SH-SY5Y (cell line): ENCODE results near the gene TMEM44.

ENCODE experiments used
- GATA2 ChIP-seq: IDR thresholded peaks from 2 replicates; pipeline ENCODE4 v1.6.1; 2011; ENCODE audit warnings: mild to moderate bottlenecking, low read depth, low read length
- GATA3 ChIP-seq: IDR thresholded peaks from 2 replicates; pipeline ENCODE4 v1.6.1; 2011; ENCODE audit warnings: low read depth, mild to moderate bottlenecking, low read length, moderate library complexity

The TMEM44 gene

GRCh38 chr3:194661374-194661773 is 28.2 kb upstream of the TMEM44 start:
- no peak for TF ChIP-seq GATA2

DNA sequence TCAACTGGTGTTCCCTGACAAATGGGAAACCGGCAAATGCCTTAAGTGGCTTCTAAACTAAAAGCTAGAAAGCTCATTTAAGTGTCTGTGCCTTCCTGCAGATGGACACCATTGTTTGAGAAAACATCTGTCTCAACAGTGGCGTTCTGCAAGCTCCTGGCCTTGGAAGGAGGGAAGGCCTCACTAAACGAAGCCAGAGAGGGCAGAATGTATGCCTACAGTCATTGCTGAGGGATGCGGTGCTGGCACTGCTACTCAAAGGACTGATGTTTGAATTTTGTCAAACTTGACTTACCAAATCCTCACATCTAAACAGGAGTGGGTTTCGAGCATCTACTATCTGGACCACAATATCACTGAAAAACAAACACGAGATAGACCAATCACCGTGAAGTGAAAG is 26.6 kb upstream of the TMEM44 start:
- TF ChIP-seq GATA3, result no peak
- no peak for TF ChIP-seq GATA2

GRCh38 chr3:194658477-194659242 is 25.4 kb upstream of the TMEM44 start:
- TF ChIP-seq GATA3 (no peak), GATA2 (no peak)

DNA sequence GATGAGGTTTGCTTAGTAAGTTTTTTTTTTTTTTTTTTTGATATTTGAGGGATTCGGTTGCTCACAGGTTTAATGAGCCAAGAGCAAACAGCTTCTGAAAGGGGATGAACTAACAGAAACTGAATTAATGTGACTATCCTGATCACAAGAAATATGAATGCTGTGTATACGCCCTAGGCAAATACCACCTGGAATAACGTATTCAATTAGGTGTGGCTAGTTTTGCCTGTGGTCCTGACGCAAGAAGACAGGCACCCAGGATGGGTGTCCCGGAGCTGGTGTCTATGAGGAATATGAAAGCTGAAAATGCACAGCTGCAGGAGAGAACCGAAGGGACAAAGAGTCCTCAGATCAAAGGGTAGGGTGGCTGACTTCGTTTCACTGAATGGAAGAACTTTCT is 24.2 kb upstream of the TMEM44 start:
- TF ChIP-seq GATA2, result no peak
- TF ChIP-seq GATA3, result no peak

- TF ChIP-seq GATA3 (no peak), GATA2 (no peak)
Observed at GRCh38 chr3:194654443-194654842, 21.2 kb upstream of the TMEM44 start.

GRCh38 chr3:194647747-194648146 is 14.5 kb upstream of the TMEM44 start:
- TF ChIP-seq GATA2, result no peak

GRCh38 chr3:194642769-194643168 is 9.6 kb upstream of the TMEM44 start:
- TF ChIP-seq GATA3 (no peak), GATA2 (no peak)

DNA sequence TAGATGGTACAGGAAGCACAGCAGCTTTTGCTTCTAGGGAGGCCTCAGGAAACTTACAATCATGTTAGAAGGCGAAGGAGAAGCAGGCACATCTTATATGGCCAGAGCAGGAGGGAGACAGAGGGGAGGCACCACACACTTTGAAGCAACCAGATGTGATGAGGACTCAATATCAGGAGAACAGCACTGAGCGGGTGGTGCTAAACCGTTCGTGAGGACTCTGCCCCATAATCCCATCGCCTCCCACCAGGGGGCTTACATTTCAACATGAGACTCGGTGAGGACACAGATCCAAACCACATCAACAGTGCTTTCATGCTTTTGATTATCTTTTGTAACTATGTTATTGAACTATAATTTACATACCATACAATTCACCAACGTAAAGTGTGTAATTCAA is 7.6 kb upstream of the TMEM44 start:
- TF ChIP-seq GATA2 (no peak), GATA3 (no peak)

- no peak for TF ChIP-seq GATA3
Observed at GRCh38 chr3:194638991-194639605, 5.9 kb upstream of the TMEM44 start.

DNA sequence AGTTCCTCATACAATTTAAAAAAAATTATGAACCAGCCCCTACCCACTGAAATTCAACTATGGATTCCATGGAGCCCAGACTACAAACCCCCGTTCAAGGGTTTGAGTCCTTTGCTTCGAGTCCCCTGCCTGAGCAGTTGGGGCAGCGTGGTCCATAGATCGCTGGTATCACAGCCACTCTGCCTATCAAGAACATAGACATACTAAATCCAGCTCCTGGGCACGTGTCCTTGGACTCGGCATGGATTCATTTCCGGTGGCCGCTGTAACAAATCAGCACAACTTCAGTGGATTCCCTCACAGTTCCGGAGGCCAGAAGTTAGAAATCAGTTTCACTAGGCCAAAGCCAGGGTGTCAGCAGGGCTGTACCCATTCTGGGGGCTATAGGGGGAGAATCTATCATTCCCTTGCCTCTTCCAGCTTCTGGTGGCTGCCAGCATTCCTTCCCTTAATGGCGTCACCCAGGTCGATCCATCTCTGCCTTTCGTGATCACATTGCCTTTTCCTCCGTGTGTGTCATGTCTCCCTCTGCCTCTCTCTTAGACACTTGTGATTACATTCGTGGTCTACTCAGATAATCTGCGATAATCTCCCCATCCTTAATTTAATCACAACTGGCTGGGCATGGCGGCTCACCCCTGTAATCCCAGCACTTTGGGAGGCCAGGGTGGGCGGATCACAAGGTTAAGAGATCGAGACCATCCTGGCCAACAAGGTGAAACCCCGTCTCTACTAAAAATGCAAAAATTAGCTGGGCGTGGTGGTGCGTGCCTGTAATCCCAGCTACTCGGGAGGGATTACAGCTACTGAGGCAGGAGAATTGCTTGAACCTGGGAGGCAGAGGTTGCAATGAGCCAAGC is 4.6 kb upstream of the TMEM44 start:
- TF ChIP-seq GATA3 (no peak), GATA2 (no peak)

- TF ChIP-seq GATA3 (no peak), GATA2 (no peak)
Observed at GRCh38 chr3:194637066-194637465, 3.8 kb upstream of the TMEM44 start.

- TF ChIP-seq GATA3 (no peak), GATA2 (no peak)
Observed at GRCh38 chr3:194632809-194633348, 340 bp downstream of the TMEM44 start.

- TF ChIP-seq GATA2, result no peak
Observed at GRCh38 chr3:194632226-194632808, 902 bp downstream of the TMEM44 start.

DNA sequence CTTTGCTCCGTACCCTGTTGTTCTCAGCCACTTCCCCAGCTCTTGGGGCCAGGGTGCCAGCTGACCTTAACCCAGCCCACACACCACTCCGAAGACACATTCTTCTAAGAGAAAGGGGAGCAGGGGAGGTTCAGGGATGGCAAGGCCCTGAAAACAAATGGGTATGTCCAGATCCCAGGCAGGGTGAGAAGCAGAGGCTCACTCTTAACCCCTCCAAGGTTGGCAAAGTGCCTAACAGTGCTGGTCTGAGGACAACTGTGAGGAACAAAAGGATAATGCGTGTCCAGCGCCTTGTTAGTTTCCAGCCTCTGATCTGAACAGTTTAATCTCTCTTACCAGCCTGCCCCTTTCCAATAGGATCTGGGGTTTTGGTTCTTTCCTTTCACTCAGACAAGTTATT is 1.5 kb downstream of the TMEM44 start:
- TF ChIP-seq GATA2, result no peak
- TF ChIP-seq GATA3, result no peak
